ENCODE results near the gene SDF4. TPM values are rescaled to one million over a fixed set of nuclear protein-coding genes. Genes with fewer than 3 reads are reported as not detected.

Gene SDF4
- total RNA-seq, 1 donor from 2014 or later: 93.8 TPM

GRCh38 chr1:1270813-1271212, 39.0 kb upstream of the SDF4 start:
- no peaks in the 10 kb centered on the region for H3K9me3 Mint-ChIP-seq
- H3K36me3 Mint-ChIP-seq (ENCODE audit: low read depth): peaks cover 8% of the 10 kb centered on the region
- H3K27ac Mint-ChIP-seq (ENCODE audit: unreplicated experiment): peak overlapping the region; percentile 39
- no peaks in the 10 kb centered on the region for H3K27me3 Mint-ChIP-seq (ENCODE audit: low read depth)
- no peak for TF ChIP-seq CTCF (conservative IDR thresholded peaks at IDR 0.05)
- DNase-seq (ENCODE audit: low read depth, low spot score): no peak
- peaks cover 32% of the 10 kb centered on the region for H3K4me1 Mint-ChIP-seq
- peak overlapping the region; percentile 90 for H3K4me3 Mint-ChIP-seq

- Mint-ChIP-seq H3K9me3 (no peaks in the 10 kb centered on the region), H3K36me3 (ENCODE audit: low read depth) (peaks cover 10% of the 10 kb centered on the region), H3K27me3 (ENCODE audit: low read depth) (no peaks in the 10 kb centered on the region), H3K4me1 (peaks cover 24% of the 10 kb centered on the region), H3K4me3 (peak overlapping the region; percentile 27), H3K27ac (ENCODE audit: unreplicated experiment) (no peak overlapping the region)
- no peak for TF ChIP-seq CTCF (conservative IDR thresholded peaks at IDR 0.05)
- DNase-seq (ENCODE audit: low read depth, low spot score): no peak
These were observed 36.5 kb upstream of the SDF4 start for GRCh38 chr1:1268284-1268682.

- H3K36me3 Mint-ChIP-seq (ENCODE audit: low read depth): peaks cover 10% of the 10 kb centered on the region
- H3K27me3 Mint-ChIP-seq (ENCODE audit: low read depth): no peaks in the 10 kb centered on the region
- no peak for DNase-seq (ENCODE audit: low read depth, low spot score)
- no peak for TF ChIP-seq CTCF (conservative IDR thresholded peaks at IDR 0.05)
- H3K27ac Mint-ChIP-seq (ENCODE audit: unreplicated experiment): no peak overlapping the region
- H3K4me3 Mint-ChIP-seq: peak overlapping the region; percentile 27
- no peaks in the 10 kb centered on the region for H3K9me3 Mint-ChIP-seq
- peaks cover 21% of the 10 kb centered on the region for H3K4me1 Mint-ChIP-seq
These were observed 35.9 kb upstream of the SDF4 start for GRCh38 chr1:1267488-1268283.

DNA sequence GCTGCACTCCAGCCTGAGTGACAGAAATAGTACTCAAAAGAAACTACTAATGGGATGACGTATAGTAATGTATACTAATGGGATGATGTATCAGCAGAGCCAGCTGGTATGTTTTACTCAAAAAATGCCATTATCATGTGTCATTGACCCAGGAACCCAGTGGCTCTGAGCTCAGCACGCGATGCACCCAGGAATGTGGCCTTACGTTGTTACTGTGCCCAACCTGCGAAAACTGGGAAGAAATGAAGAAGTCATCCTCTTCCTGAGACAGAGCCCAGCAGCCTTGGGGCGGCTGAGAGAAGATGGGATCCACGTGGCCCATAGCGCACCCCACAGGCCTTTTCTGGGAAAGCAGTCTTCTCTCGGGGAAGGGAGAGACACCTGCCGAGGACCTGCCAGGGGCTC, 33.1 kb upstream of the SDF4 start:
- H3K27ac Mint-ChIP-seq (ENCODE audit: unreplicated experiment): no peak overlapping the region
- no peaks in the 10 kb centered on the region for H3K9me3 Mint-ChIP-seq
- H3K36me3 Mint-ChIP-seq (ENCODE audit: low read depth): peaks cover 15% of the 10 kb centered on the region
- no peaks in the 10 kb centered on the region for H3K27me3 Mint-ChIP-seq (ENCODE audit: low read depth)
- H3K4me3 Mint-ChIP-seq: no peak overlapping the region
- DNase-seq (ENCODE audit: low read depth, low spot score): no peak
- TF ChIP-seq CTCF (conservative IDR thresholded peaks at IDR 0.05): no peak
- H3K4me1 Mint-ChIP-seq: no peaks in the 10 kb centered on the region

GRCh38 chr1:1264026-1264425, 32.2 kb upstream of the SDF4 start:
- peaks cover 16% of the 10 kb centered on the region for H3K36me3 Mint-ChIP-seq (ENCODE audit: low read depth)
- no peaks in the 10 kb centered on the region for H3K27me3 Mint-ChIP-seq (ENCODE audit: low read depth)
- DNase-seq (ENCODE audit: low read depth, low spot score): no peak
- H3K27ac Mint-ChIP-seq (ENCODE audit: unreplicated experiment): no peak overlapping the region
- H3K9me3 Mint-ChIP-seq: no peaks in the 10 kb centered on the region
- H3K4me3 Mint-ChIP-seq: no peak overlapping the region
- no peaks in the 10 kb centered on the region for H3K4me1 Mint-ChIP-seq
- TF ChIP-seq CTCF (conservative IDR thresholded peaks at IDR 0.05): no peak
